ENCODE results near the gene SH3D19. TPM values are rescaled to one million over a fixed set of nuclear protein-coding genes. Genes with fewer than 3 reads are reported as not detected.

Gene SH3D19
- total and polyA plus RNA-seq, 2 experiments from 2014 or later = 28.2 to 54.7 TPM

GRCh38 chr4:151175233-151175632 is 150.2 kb downstream of the SH3D19 start:
- 82% methylated on average over 7 of the region's 7 CpGs for WGBS (ENCODE audit: low lambda C conversion rate, missing lambda C conversion rate)
- no peaks in the 10 kb centered on the region for H4K20me1 ChIP-seq (ENCODE audit: insufficient read depth, poor library complexity, severe bottlenecking)
- no peak overlapping the region for H3K4me2 ChIP-seq
- no peaks in the 10 kb centered on the region for H3K9me2 ChIP-seq (replicated peaks; ENCODE audit: insufficient read depth)
- peaks cover 38% of the 10 kb centered on the region for H3K4me1 ChIP-seq (ENCODE audit: insufficient read depth)
- no peaks in the 10 kb centered on the region for H3K9me3 ChIP-seq (ENCODE audit: low read depth)
- no peaks in the 10 kb centered on the region for H3K27me3 ChIP-seq
- no peaks in the 10 kb centered on the region for H3K79me2 ChIP-seq
- no peak for TF ChIP-seq EZH2 (IDR thresholded peaks at IDR 0.05; ENCODE audit: borderline replicate concordance)
- no peak for TF ChIP-seq EZH2phosphoT487 (IDR thresholded peaks at IDR 0.05; ENCODE audit: low read depth, severe bottlenecking, unreplicated experiment)
- no peak overlapping the region for H2AFZ ChIP-seq
- no peak overlapping the region for H3K4me3 ChIP-seq
- H3K36me3 ChIP-seq (replicated peaks; ENCODE audit: insufficient read depth, low read depth) = no peaks in the 10 kb centered on the region
- no peak for DNase-seq (ENCODE audit: low spot score)
- H3K27ac ChIP-seq = peak overlapping the region; percentile 26

DNA sequence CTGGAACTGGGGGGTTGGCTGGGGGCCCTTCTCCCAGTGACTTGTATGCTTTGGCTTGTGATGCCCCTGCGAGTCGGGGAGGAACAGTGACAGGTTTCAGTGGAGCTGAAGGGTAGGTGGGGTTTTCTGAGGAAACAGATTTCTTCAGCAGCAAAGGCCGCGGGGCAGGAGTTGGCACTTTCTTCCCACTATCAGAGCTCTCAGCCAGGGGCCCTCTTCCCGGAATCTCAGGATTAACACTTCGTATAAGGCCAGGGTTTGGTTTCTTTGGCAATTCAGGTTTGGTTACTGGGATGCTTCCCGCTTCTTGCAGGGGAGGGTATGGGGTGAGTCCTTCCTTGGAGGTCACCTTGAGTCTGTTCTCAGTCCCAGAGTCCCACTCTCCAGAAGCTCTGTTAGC is 150.6 kb downstream of the SH3D19 start:
- Histone ChIP-seq H3K36me3 (replicated peaks; ENCODE audit: insufficient read depth, low read depth) (no peaks in the 10 kb centered on the region), H3K4me2 (no peak overlapping the region), H3K27me3 (no peaks in the 10 kb centered on the region), H4K20me1 (ENCODE audit: insufficient read depth, poor library complexity, severe bottlenecking) (no peaks in the 10 kb centered on the region), H3K9me2 (replicated peaks; ENCODE audit: insufficient read depth) (no peaks in the 10 kb centered on the region), H3K79me2 (no peaks in the 10 kb centered on the region), H3K27ac (peak overlapping the region; percentile 32), H3K4me1 (ENCODE audit: insufficient read depth) (peaks cover 42% of the 10 kb centered on the region), H3K9me3 (ENCODE audit: low read depth) (no peaks in the 10 kb centered on the region), H2AFZ (no peak overlapping the region), H3K4me3 (no peak overlapping the region)
- DNase-seq (ENCODE audit: low spot score) = no peak
- 77% methylated on average over 7 of the region's 7 CpGs for WGBS (ENCODE audit: low lambda C conversion rate, missing lambda C conversion rate)
- TF ChIP-seq CTCF (IDR thresholded peaks at IDR 0.05; ENCODE audit: poor library complexity) = no peak
- no peak for TF ChIP-seq EZH2 (IDR thresholded peaks at IDR 0.05; ENCODE audit: borderline replicate concordance)
- no peak for TF ChIP-seq EZH2phosphoT487 (IDR thresholded peaks at IDR 0.05; ENCODE audit: low read depth, severe bottlenecking, unreplicated experiment)

DNA sequence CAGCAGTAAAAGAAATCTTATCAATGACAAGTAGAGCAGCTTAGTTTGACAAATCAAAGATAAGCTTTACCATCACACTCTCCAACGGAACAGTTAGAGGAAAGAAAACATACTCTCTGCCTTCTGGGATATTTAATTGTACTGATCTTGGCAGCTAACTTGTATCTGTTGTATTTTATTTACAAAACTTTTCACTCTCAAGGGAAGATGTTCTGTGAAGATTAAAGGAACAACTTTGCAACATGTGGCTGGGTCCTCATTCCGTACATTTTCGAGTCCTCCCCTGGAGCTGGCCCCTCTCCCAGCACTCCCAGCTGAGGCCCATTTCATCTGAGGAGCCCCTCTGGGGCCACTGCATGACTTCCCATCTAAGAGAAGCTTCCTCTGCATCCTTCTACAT is 151.5 kb downstream of the SH3D19 start:
- Histone ChIP-seq H2AFZ (no peak overlapping the region), H4K20me1 (ENCODE audit: insufficient read depth, poor library complexity, severe bottlenecking) (no peaks in the 10 kb centered on the region), H3K4me1 (ENCODE audit: insufficient read depth) (peaks cover 48% of the 10 kb centered on the region), H3K36me3 (replicated peaks; ENCODE audit: insufficient read depth, low read depth) (no peaks in the 10 kb centered on the region), H3K4me3 (no peak overlapping the region), H3K9me2 (replicated peaks; ENCODE audit: insufficient read depth) (no peaks in the 10 kb centered on the region), H3K9me3 (ENCODE audit: low read depth) (no peaks in the 10 kb centered on the region), H3K27me3 (no peaks in the 10 kb centered on the region), H3K79me2 (no peaks in the 10 kb centered on the region), H3K4me2 (peak overlapping the region; percentile 11), H3K27ac (peak overlapping the region; percentile 32)
- TF ChIP-seq CTCF (IDR thresholded peaks at IDR 0.05; ENCODE audit: poor library complexity) (no peak), EZH2phosphoT487 (IDR thresholded peaks at IDR 0.05; ENCODE audit: low read depth, severe bottlenecking, unreplicated experiment) (no peak), EZH2 (IDR thresholded peaks at IDR 0.05; ENCODE audit: borderline replicate concordance) (no peak)
- DNase-seq (ENCODE audit: low spot score) = no peak
- WGBS (ENCODE audit: low lambda C conversion rate, missing lambda C conversion rate) = 21% methylated on average over 3 of the region's 3 CpGs

DNA sequence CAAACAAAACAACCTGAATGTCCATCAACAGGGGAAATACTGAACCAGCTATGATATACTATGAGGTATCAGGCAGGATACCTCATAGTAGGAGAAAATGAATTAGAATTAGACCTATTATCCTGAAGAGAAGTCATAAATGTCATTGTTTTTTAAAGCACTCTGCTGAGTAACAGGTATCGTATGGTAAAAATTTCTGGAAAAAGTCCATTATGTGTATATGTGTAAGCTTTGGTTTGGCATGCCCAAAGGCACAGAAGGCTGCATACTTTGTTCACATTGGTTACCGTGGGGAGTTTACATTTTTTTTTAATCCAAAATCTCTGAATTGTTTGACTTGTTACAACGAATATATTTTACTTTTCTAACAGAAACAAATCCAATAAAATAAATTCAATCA is 155.5 kb downstream of the SH3D19 start:
- H3K79me2 ChIP-seq = no peaks in the 10 kb centered on the region
- no peak overlapping the region for H2AFZ ChIP-seq
- no peaks in the 10 kb centered on the region for H4K20me1 ChIP-seq (ENCODE audit: insufficient read depth, poor library complexity, severe bottlenecking)
- no peaks in the 10 kb centered on the region for H3K27me3 ChIP-seq
- no peaks in the 10 kb centered on the region for H3K36me3 ChIP-seq (replicated peaks; ENCODE audit: insufficient read depth, low read depth)
- peak overlapping the region; percentile 61 for H3K27ac ChIP-seq
- no peaks in the 10 kb centered on the region for H3K9me2 ChIP-seq (replicated peaks; ENCODE audit: insufficient read depth)
- TF ChIP-seq CTCF (IDR thresholded peaks at IDR 0.05; ENCODE audit: poor library complexity) = no peak
- no peak for TF ChIP-seq EZH2phosphoT487 (IDR thresholded peaks at IDR 0.05; ENCODE audit: low read depth, severe bottlenecking, unreplicated experiment)
- no peak for TF ChIP-seq EZH2 (IDR thresholded peaks at IDR 0.05; ENCODE audit: borderline replicate concordance)
- H3K4me1 ChIP-seq (ENCODE audit: insufficient read depth) = peaks cover 62% of the 10 kb centered on the region
- peak overlapping the region; percentile 53 for H3K4me2 ChIP-seq
- DNase-seq (ENCODE audit: low spot score) = no peak
- 50% methylated on average over 3 of the region's 3 CpGs for WGBS (ENCODE audit: low lambda C conversion rate, missing lambda C conversion rate)
- H3K9me3 ChIP-seq (ENCODE audit: low read depth) = no peaks in the 10 kb centered on the region
- H3K4me3 ChIP-seq = no peak overlapping the region

Measured in hepatocyte (in vitro differentiated cells).